ENCODE data around the gene SFXN5. TPM values are rescaled to one million over a fixed set of nuclear protein-coding genes. Genes with fewer than 3 reads are reported as not detected.

Gene SFXN5
- total RNA-seq, 1 donor from 2014 or later, result 9.7 TPM

GRCh38 chr2:72974436-72974754, 97.1 kb downstream of the SFXN5 start:
- DNase-seq (no peak), ATAC-seq (ENCODE audit: poor library complexity) (no peak)
- intact Hi-C loops (cut with DNase I), result loop anchor here (10.0 kb wide), 1 partner anchor 80 kb away; no protein-coding TSS in a partner anchor

- intact Hi-C loops (cut with DNase I), result loop anchor here (10.0 kb wide), 1 partner anchor 79 kb away; no protein-coding TSS in a partner anchor
- ATAC-seq (ENCODE audit: poor library complexity) (peak; percentile 88), DNase-seq (no peak)
These were observed 97.7 kb downstream of the SFXN5 start for GRCh38 chr2:72973566-72974435.

GRCh38 chr2:72973137-72973535, 98.4 kb downstream of the SFXN5 start:
- intact Hi-C loops (cut with DNase I), result loop anchor here (10.0 kb wide), 1 partner anchor 78 kb away; no protein-coding TSS in a partner anchor
- DNase-seq (no peak), ATAC-seq (ENCODE audit: poor library complexity) (no peak)

- DNase-seq, result peak; percentile 7
- intact Hi-C loops (cut with DNase I), result loop anchor here (10.0 kb wide), 1 partner anchor 78 kb away; no protein-coding TSS in a partner anchor
- no peak for ATAC-seq (ENCODE audit: poor library complexity)
These were observed 99.0 kb downstream of the SFXN5 start for GRCh38 chr2:72972352-72973136.

- intact Hi-C loops (cut with DNase I), result loop anchor here (10.0 kb wide), 1 partner anchor 76 kb away; no protein-coding TSS in a partner anchor
- DNase-seq (no peak), ATAC-seq (ENCODE audit: poor library complexity) (no peak)
These were observed 100.5 kb downstream of the SFXN5 start for GRCh38 chr2:72971036-72971435.

- intact Hi-C loops (cut with DNase I), result loop anchor here (10.0 kb wide), 1 partner anchor 75 kb away; no protein-coding TSS in a partner anchor
- ATAC-seq (ENCODE audit: poor library complexity) (no peak), DNase-seq (no peak)
These were observed 101.8 kb downstream of the SFXN5 start for GRCh38 chr2:72969706-72970105.

- DNase-seq (no peak), ATAC-seq (ENCODE audit: poor library complexity) (no peak)
- intact Hi-C loops (cut with DNase I), result no loop called here
These were observed 103.2 kb downstream of the SFXN5 start for GRCh38 chr2:72968286-72968685.

GRCh38 chr2:72965770-72966450, 105.6 kb downstream of the SFXN5 start:
- no peak for DNase-seq
- intact Hi-C loops (cut with DNase I), result no loop called here

GRCh38 chr2:72965016-72965415, 106.5 kb downstream of the SFXN5 start:
- DNase-seq, result no peak
- intact Hi-C loops (cut with DNase I), result no loop called here
- ATAC-seq (ENCODE audit: poor library complexity), result no peak

More at GRCh38 chr2:72965770-72966450, 105.6 kb downstream of the SFXN5 start:
- no peak for ATAC-seq (ENCODE audit: poor library complexity)

- intact Hi-C loops (cut with DNase I), result no loop called here
- DNase-seq, result no peak
- no peak for ATAC-seq (ENCODE audit: poor library complexity)
These were observed 107.4 kb downstream of the SFXN5 start for GRCh38 chr2:72964146-72964525.

- intact Hi-C loops (cut with DNase I), result no loop called here
- DNase-seq, result no peak
These were observed 107.9 kb downstream of the SFXN5 start for GRCh38 chr2:72963423-72964145.

GRCh38 chr2:72962911-72963310, 108.6 kb downstream of the SFXN5 start:
- DNase-seq, result no peak
- intact Hi-C loops (cut with DNase I), result no loop called here
- no peak for ATAC-seq (ENCODE audit: poor library complexity)

More at GRCh38 chr2:72963423-72964145, 107.9 kb downstream of the SFXN5 start:
- ATAC-seq (ENCODE audit: poor library complexity), result no peak

- DNase-seq (no peak), ATAC-seq (ENCODE audit: poor library complexity) (no peak)
- intact Hi-C loops (cut with DNase I), result no loop called here
These were observed 109.6 kb downstream of the SFXN5 start for GRCh38 chr2:72961853-72962468.

- ATAC-seq (ENCODE audit: poor library complexity) (no peak), DNase-seq (no peak)
- intact Hi-C loops (cut with DNase I), result no loop called here
These were observed 110.3 kb downstream of the SFXN5 start for GRCh38 chr2:72961036-72961720.

GRCh38 chr2:72959995-72960981, 111.2 kb downstream of the SFXN5 start:
- no peak for ATAC-seq (ENCODE audit: poor library complexity)
- no peak for DNase-seq
- intact Hi-C loops (cut with DNase I), result no loop called here

GRCh38 chr2:72959554-72959953, 112.0 kb downstream of the SFXN5 start:
- intact Hi-C loops (cut with DNase I), result no loop called here
- DNase-seq, result no peak
- ATAC-seq (ENCODE audit: poor library complexity), result no peak
